HepG2 (cell line): ENCODE data around the gene SEMA3B. TPM values are rescaled to one million over a fixed set of nuclear protein-coding genes. Genes with fewer than 3 reads are reported as not detected.

Experiments used
- CCAR2 ChIP-seq: fragments of 200-400 bp; formaldehyde crosslinking; optimal IDR thresholded peaks from 2 replicates; pipeline ENCODE3; 2018; ENCODE audit warnings: low read depth, mild to moderate bottlenecking, low read length, moderate library complexity
- FOSL1 ChIP-seq: sonication (generic); formaldehyde crosslinking; IDR thresholded peaks from 2 replicates; pipeline ENCODE4 v1.9.0; 2021; ENCODE audit warnings: missing genetic modification reagents, borderline replicate concordance
- HNF4A ChIP-seq: sonication (generic); formaldehyde crosslinking; IDR thresholded peaks from 2 replicates; pipeline ENCODE4 v1.4.0; 2020; ENCODE audit warnings: missing genetic modification reagents
- MZF1 ChIP-seq: sonication (generic); formaldehyde crosslinking; IDR thresholded peaks from 2 replicates; pipeline ENCODE4 v1.8.1; 2023; ENCODE audit warnings: mild to moderate bottlenecking, missing genetic modification reagents, borderline replicate concordance
- PRMT3 ChIP-seq: sonication (generic); formaldehyde crosslinking; IDR thresholded peaks from 2 replicates; pipeline ENCODE4 v1.8.1; 2022; ENCODE audit warnings: low read depth, mild to moderate bottlenecking, moderate library complexity, missing genetic modification reagents, borderline replicate concordance
- TEAD3 ChIP-seq: optimal IDR thresholded peaks from 2 replicates; pipeline ENCODE3; 2016; ENCODE audit warnings: borderline replicate concordance
- ZNF780A ChIP-seq: sonication (generic); formaldehyde crosslinking; IDR thresholded peaks from 2 replicates; pipeline ENCODE4 v1.8.0; 2022; ENCODE audit warnings: mild to moderate bottlenecking, missing genetic modification reagents, moderate library complexity
- polyA plus RNA-seq, 8 experiments: library from polyadenylated mRNA; depleted of rRNA in 3 of 8; stranded (reverse) in 7 of 8; unstranded in 1 of 8; fragments of >200 nt; fragmentation: Illumina TruSeq in 4 of 8; extraction: Trizol in 4 of 8; gene quantifications; 2 replicates each; pipeline versions ENCODE4 v1.2.1 to v1.2.3, GENCODE V29; 2011 to 2016; ENCODE audit warnings: low read depth in 4 of 8, missing spikeins in 1 of 8, mixed read lengths in 1 of 8; ENCODE audit not compliant: insufficient read depth in 1 of 8
- total RNA-seq, 5 experiments: library from RNA; depleted of rRNA; stranded (reverse); fragments of >200 nt; fragmentation: Illumina TruSeq; extraction: Trizol; gene quantifications; 2 replicates each; pipeline ENCODE4 v1.2.3, GENCODE V29; 2016; ENCODE audit warnings: low read depth in 1 of 5
- TF ChIP-seq, protein P1 (sequence below): sonication (generic); formaldehyde crosslinking; IDR thresholded peaks from 2 replicates; pipeline ENCODE4 v1.8.1; 2022; ENCODE audit warnings: low read depth, mild to moderate bottlenecking, missing genetic modification reagents
- TF ChIP-seq, protein P2 (sequence below): sonication (generic); formaldehyde crosslinking; IDR thresholded peaks from 2 replicates; pipeline ENCODE4 v1.5.1; 2020; ENCODE audit warnings: mild to moderate bottlenecking, missing genetic modification reagents, moderate library complexity
- TF ChIP-seq, protein P3 (sequence below): sonication (generic); formaldehyde crosslinking; conservative IDR thresholded peaks from 2 replicates; pipeline ENCODE4 v1.4.0; 2020; ENCODE audit warnings: missing genetic modification reagents
- TF ChIP-seq, protein P4 (sequence below): sonication (generic); formaldehyde crosslinking; IDR thresholded peaks from 2 replicates; pipeline ENCODE4 v1.4.0; 2020; ENCODE audit warnings: missing genetic modification reagents

The SEMA3B gene
- total and polyA plus RNA-seq, 2 of the 13 experiments (the other 11 are each of a cell fraction or from before 2014, with no cell fraction given) = 93.2 to 158 TPM

DNA sequence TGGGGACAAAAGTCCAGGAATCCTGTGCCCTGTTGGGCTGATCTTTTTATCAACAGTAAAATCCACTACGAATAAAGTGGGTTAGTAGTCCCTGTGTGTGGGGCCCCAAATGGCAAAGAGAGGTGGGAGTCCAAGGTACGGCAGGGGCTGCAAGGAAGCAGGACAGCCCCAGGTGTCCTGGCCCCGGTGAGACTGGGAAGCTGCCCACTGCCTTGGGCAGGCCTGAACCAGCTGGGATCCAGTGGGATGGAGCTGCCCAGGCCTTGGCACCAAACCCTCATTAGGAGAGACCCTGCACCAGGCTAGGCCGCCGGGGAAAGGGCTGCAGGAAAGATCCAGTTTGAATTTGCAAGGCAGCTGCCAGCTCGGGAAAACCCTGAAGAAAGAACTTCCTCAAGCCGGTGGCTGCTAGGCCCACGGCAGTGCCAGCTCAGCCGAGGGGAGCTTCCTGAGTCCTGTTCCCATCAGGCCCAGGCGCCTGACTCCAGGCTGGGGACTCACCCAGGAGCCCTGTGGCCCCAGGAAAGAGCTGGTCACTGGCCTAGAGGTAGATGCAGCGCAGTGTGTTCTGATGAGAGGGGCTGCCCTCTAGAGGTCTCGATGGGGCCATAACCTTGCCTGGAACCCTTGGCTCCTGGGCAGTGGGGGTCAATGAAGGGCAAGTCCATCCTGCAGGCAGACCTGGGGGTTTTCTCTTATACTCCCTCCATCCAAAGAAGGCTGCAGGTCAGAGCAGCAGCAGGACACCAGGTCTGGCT is 47.4 kb upstream of the SEMA3B start (continued):
- TF ChIP-seq FOSL1 (CRISPR knock-in tag) (0 out of 2 replicates have a peak, but pooled peaks have one; percentile 3), TEAD3 (CRISPR knock-in tag) (no peak), PRMT3 (no peak), ZNF780A (CRISPR knock-in tag) (no peak), CCAR2 (no peak), MZF1 (CRISPR knock-in tag) (no peak), HNF4A (CRISPR knock-in tag) (peak; percentile 65)
- TF ChIP-seq, protein P1, sequence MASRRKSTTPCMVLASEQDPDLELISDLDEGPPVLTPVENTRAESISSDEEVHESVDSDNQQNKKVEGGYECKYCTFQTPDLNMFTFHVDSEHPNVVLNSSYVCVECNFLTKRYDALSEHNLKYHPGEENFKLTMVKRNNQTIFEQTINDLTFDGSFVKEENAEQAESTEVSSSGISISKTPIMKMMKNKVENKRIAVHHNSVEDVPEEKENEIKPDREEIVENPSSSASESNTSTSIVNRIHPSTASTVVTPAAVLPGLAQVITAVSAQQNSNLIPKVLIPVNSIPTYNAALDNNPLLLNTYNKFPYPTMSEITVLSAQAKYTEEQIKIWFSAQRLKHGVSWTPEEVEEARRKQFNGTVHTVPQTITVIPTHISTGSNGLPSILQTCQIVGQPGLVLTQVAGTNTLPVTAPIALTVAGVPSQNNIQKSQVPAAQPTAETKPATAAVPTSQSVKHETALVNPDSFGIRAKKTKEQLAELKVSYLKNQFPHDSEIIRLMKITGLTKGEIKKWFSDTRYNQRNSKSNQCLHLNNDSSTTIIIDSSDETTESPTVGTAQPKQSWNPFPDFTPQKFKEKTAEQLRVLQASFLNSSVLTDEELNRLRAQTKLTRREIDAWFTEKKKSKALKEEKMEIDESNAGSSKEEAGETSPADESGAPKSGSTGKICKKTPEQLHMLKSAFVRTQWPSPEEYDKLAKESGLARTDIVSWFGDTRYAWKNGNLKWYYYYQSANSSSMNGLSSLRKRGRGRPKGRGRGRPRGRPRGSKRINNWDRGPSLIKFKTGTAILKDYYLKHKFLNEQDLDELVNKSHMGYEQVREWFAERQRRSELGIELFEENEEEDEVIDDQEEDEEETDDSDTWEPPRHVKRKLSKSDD (CRISPR knock-in tag) = 0 out of 2 replicates have a peak, but pooled peaks have one; percentile 36
- TF ChIP-seq, protein P2, sequence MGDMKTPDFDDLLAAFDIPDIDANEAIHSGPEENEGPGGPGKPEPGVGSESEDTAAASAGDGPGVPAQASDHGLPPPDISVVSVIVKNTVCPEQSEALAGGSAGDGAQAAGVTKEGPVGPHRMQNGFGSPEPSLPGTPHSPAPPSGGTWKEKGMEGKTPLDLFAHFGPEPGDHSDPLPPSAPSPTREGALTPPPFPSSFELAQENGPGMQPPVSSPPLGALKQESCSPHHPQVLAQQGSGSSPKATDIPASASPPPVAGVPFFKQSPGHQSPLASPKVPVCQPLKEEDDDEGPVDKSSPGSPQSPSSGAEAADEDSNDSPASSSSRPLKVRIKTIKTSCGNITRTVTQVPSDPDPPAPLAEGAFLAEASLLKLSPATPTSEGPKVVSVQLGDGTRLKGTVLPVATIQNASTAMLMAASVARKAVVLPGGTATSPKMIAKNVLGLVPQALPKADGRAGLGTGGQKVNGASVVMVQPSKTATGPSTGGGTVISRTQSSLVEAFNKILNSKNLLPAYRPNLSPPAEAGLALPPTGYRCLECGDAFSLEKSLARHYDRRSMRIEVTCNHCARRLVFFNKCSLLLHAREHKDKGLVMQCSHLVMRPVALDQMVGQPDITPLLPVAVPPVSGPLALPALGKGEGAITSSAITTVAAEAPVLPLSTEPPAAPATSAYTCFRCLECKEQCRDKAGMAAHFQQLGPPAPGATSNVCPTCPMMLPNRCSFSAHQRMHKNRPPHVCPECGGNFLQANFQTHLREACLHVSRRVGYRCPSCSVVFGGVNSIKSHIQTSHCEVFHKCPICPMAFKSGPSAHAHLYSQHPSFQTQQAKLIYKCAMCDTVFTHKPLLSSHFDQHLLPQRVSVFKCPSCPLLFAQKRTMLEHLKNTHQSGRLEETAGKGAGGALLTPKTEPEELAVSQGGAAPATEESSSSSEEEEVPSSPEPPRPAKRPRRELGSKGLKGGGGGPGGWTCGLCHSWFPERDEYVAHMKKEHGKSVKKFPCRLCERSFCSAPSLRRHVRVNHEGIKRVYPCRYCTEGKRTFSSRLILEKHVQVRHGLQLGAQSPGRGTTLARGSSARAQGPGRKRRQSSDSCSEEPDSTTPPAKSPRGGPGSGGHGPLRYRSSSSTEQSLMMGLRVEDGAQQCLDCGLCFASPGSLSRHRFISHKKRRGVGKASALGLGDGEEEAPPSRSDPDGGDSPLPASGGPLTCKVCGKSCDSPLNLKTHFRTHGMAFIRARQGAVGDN = peak; percentile 94
- TF ChIP-seq, protein P3, sequence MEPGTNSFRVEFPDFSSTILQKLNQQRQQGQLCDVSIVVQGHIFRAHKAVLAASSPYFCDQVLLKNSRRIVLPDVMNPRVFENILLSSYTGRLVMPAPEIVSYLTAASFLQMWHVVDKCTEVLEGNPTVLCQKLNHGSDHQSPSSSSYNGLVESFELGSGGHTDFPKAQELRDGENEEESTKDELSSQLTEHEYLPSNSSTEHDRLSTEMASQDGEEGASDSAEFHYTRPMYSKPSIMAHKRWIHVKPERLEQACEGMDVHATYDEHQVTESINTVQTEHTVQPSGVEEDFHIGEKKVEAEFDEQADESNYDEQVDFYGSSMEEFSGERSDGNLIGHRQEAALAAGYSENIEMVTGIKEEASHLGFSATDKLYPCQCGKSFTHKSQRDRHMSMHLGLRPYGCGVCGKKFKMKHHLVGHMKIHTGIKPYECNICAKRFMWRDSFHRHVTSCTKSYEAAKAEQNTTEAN (CRISPR knock-in tag) = 0 out of 2 replicates have a peak, but pooled peaks have one; percentile 21
- TF ChIP-seq, protein P4, sequence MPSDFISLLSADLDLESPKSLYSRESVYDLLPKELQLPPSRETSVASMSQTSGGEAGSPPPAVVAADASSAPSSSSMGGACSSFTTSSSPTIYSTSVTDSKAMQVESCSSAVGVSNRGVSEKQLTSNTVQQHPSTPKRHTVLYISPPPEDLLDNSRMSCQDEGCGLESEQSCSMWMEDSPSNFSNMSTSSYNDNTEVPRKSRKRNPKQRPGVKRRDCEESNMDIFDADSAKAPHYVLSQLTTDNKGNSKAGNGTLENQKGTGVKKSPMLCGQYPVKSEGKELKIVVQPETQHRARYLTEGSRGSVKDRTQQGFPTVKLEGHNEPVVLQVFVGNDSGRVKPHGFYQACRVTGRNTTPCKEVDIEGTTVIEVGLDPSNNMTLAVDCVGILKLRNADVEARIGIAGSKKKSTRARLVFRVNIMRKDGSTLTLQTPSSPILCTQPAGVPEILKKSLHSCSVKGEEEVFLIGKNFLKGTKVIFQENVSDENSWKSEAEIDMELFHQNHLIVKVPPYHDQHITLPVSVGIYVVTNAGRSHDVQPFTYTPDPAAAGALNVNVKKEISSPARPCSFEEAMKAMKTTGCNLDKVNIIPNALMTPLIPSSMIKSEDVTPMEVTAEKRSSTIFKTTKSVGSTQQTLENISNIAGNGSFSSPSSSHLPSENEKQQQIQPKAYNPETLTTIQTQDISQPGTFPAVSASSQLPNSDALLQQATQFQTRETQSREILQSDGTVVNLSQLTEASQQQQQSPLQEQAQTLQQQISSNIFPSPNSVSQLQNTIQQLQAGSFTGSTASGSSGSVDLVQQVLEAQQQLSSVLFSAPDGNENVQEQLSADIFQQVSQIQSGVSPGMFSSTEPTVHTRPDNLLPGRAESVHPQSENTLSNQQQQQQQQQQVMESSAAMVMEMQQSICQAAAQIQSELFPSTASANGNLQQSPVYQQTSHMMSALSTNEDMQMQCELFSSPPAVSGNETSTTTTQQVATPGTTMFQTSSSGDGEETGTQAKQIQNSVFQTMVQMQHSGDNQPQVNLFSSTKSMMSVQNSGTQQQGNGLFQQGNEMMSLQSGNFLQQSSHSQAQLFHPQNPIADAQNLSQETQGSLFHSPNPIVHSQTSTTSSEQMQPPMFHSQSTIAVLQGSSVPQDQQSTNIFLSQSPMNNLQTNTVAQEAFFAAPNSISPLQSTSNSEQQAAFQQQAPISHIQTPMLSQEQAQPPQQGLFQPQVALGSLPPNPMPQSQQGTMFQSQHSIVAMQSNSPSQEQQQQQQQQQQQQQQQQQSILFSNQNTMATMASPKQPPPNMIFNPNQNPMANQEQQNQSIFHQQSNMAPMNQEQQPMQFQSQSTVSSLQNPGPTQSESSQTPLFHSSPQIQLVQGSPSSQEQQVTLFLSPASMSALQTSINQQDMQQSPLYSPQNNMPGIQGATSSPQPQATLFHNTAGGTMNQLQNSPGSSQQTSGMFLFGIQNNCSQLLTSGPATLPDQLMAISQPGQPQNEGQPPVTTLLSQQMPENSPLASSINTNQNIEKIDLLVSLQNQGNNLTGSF (CRISPR knock-in tag) = no peak
